ENCODE results near the gene AGBL5. TPM values are rescaled to one million over a fixed set of nuclear protein-coding genes. Genes with fewer than 3 reads are reported as not detected.

The AGBL5 gene
- total and polyA plus RNA-seq, 9 of the 15 experiments (the other 6 are each of a cell fraction or from before 2014, with no cell fraction given), result 3.3 to 52.7 (median 26.2) TPM

- H3K9me1 ChIP-seq (ENCODE audit: control insufficient read depth, insufficient read depth, low read length), result peaks cover 4% of the 10 kb centered on the region
- 94% methylated on average over 17 of the region's 41 CpGs for WGBS (ENCODE audit: insufficient coverage, low coverage, missing lambda C conversion rate)
- ChIA-PET CTCF (ENCODE audit: low intra/inter-chr PET ratio) (no interaction called here), POLR2A (interaction anchor here (0.6 to 1.4 kb wide), 7 partner anchors 7 to 120 kb away, joined by 3 to 7 read pairs (median 3); no protein-coding TSS in a partner anchor)
- no TSS peak for BruUV-seq (replicated peaks)
- H3K27me3 ChIP-seq (ENCODE audit: control insufficient read depth in 2 of 2, insufficient read depth in 2 of 2, low read length in 2 of 2), result no peaks in the 10 kb centered on the region
- TF ChIP-seq RBFOX2 (IDR thresholded peaks at IDR 0.05; ENCODE audit: low read depth, low read length) (peak; percentile 16; the same call in 1 of the 2 replicates), USF1 (CRISPR knock-in tag; IDR thresholded peaks at IDR 0.05) (peak; percentile 13; the same call in 1 of the 2 replicates), EGR1 (conservative IDR thresholded peaks at IDR 0.05) (peak; percentile 53; the same call in 1 of the 2 replicates), NUFIP1 (IDR thresholded peaks at IDR 0.05; ENCODE audit: partially characterized antibody) (no peak), ZBTB33 (CRISPR knock-in tag; IDR thresholded peaks at IDR 0.05) (peak; percentile 26; the same call in 1 of the 2 replicates)
- H3K79me2 ChIP-seq (ENCODE audit: control insufficient read depth, insufficient read depth, low read length), result no peaks in the 10 kb centered on the region
- H4K20me1 ChIP-seq (replicated peaks; ENCODE audit: control insufficient read depth, insufficient read depth, low read length), result no peaks in the 10 kb centered on the region
- no peak within 1 kb of the TSS for H3K4me3 ChIP-seq
- no peaks in the 10 kb centered on the region for H3K36me3 ChIP-seq (ENCODE audit: control insufficient read depth, insufficient read depth, low read length)
- H2AFZ ChIP-seq (ENCODE audit: low read depth, low read length), result peak within 1 kb of the TSS; percentile 42; the same call in 1 of the 2 replicates
- H3K4me1 ChIP-seq (replicated peaks in 1 of 2; ENCODE audit: control insufficient read depth in 2 of 2, insufficient read depth in 2 of 2, low read length in 2 of 2), result peaks cover 59 to 68% of the 10 kb centered on the region in 2 experiments
- intact Hi-C loops (cut with micrococcal nuclease) (no loop called here), in situ Hi-C loops (cut with MboI) (no loop called here)
- no peak for FAIRE-seq
- H3K9ac ChIP-seq (ENCODE audit: insufficient read depth in 1 of 2, low read depth in 2 of 2, low read length in 2 of 2), result peak within 1 kb of the TSS in 1 of 2 experiments; percentile 77; a peak in 2 of 4 replicates
- no peaks in the 10 kb centered on the region for H3K9me3 ChIP-seq (replicated peaks; ENCODE audit: control insufficient read depth, insufficient read depth, low read depth, low read length)
- no peak for ATAC-seq
- no peak within 1 kb of the TSS for H3K4me2 ChIP-seq (ENCODE audit: insufficient read depth, low read length)
- no peak within 1 kb of the TSS for H3K27ac ChIP-seq (ENCODE audit: extremely low read depth, low read depth, low read length)
- DNase-seq (ENCODE audit: extremely low read depth in 1 of 4, low spot score in 3 of 4), result peak in 2 of 4 experiments; percentile 33 to 46
These were observed 27.1 kb downstream of the AGBL5 start, which contains the start of gene EMILIN1 for GRCh38 chr2:27078267-27079194. Gene EMILIN1, plus strand, starts transcription at chr2:27078615. Its CDS starts 451 bp downstream, at chr2:27079066.
